ENCODE results near the gene SLC25A36.
A peak's percentile ranks its signal among the peaks of the same experiment; 100 is the strongest.
"Not testable (repeated sequence)": the region's sequence is repeated elsewhere in the genome, so short reads cannot be mapped to it uniquely, and the experiment has no call there.

The SLC25A36 gene

GRCh38 chr3:140943781-140944552 lies 2.3 kb downstream of the SLC25A36 start:
- WGBS (ENCODE audit: insufficient coverage), result no CpG with 5 or more reads among the region's 5 CpGs
- Histone ChIP-seq H3K36me3 (ENCODE audit: control insufficient read depth in 4 of 4, insufficient read depth in 4 of 4, low read length in 3 of 4) (no peaks in the 10 kb centered on the region), H3K4me3 (ENCODE audit: control insufficient read depth in 1 of 7, extremely low read depth in 1 of 7, insufficient read depth in 4 of 7, low read depth in 2 of 7, low read length in 6 of 7) (peak overlapping the region in 4 of 7 experiments; percentile 68 to 97 (median 97)), H3K27me3 (replicated peaks in 2 of 5; ENCODE audit: control insufficient read depth in 4 of 5, insufficient read depth in 5 of 5, low read length in 4 of 5) (no peaks in the 10 kb centered on the region), H3K9me3 (ENCODE audit: control extremely low read depth in 1 of 5, control insufficient read depth in 4 of 5, insufficient read depth in 2 of 5, low read depth in 1 of 5, low read length in 4 of 5) (no peaks in the 10 kb centered on the region), H3K4me1 (ENCODE audit: control extremely low read depth in 1 of 4, control insufficient read depth in 4 of 4, insufficient read depth in 4 of 4, low read length in 3 of 4) (peaks cover 11 to 31% (median 14%) of the 10 kb centered on the region in 4 experiments), H3K27ac (ENCODE audit: insufficient read depth in 1 of 2, low read depth in 1 of 2, low read length in 2 of 2, poor library complexity in 1 of 2, severe bottlenecking in 2 of 2) (peak overlapping the region; percentile 94 to 97)
- no peak for DNase-seq
- ChIA-PET POLR2A (no interaction called here), CTCF (interaction anchor here (1.0 to 1.6 kb wide), 4 partner anchors 10 to 30 kb away, joined by 3 to 7 read pairs (median 6); no protein-coding TSS in a partner anchor)

GRCh38 chr3:140948460-140949249 lies 7.0 kb downstream of the SLC25A36 start:
- no peaks in the 10 kb centered on the region for H3K9me3 ChIP-seq (ENCODE audit: control extremely low read depth in 1 of 5, control insufficient read depth in 4 of 5, insufficient read depth in 2 of 5, low read depth in 1 of 5, low read length in 4 of 5)
- WGBS (ENCODE audit: insufficient coverage), result 83% methylated on average over 1 of the region's 5 CpGs
- ChIA-PET CTCF (no interaction called here), POLR2A (no interaction called here)
- H3K4me1 ChIP-seq (ENCODE audit: control extremely low read depth in 1 of 4, control insufficient read depth in 4 of 4, insufficient read depth in 4 of 4, low read length in 3 of 4), result peaks cover 5 to 30% (median 15%) of the 10 kb centered on the region in 4 experiments
- no peak for DNase-seq
- H3K27ac ChIP-seq (ENCODE audit: insufficient read depth in 1 of 2, low read depth in 1 of 2, low read length in 2 of 2, poor library complexity in 1 of 2, severe bottlenecking in 2 of 2), result no peak overlapping the region
- no peaks in the 10 kb centered on the region for H3K27me3 ChIP-seq (replicated peaks in 2 of 5; ENCODE audit: control insufficient read depth in 4 of 5, insufficient read depth in 5 of 5, low read length in 4 of 5)
- no peak overlapping the region for H3K4me3 ChIP-seq (ENCODE audit: control insufficient read depth in 1 of 7, extremely low read depth in 1 of 7, insufficient read depth in 4 of 7, low read depth in 2 of 7, low read length in 6 of 7)
- H3K36me3 ChIP-seq (ENCODE audit: control insufficient read depth in 4 of 4, insufficient read depth in 4 of 4, low read length in 3 of 4), result peaks cover 0 to 2% (median 0%) of the 10 kb centered on the region in 4 experiments

GRCh38 chr3:140950144-140950543 lies 8.5 kb downstream of the SLC25A36 start:
- H3K4me3 ChIP-seq (ENCODE audit: control insufficient read depth in 1 of 7, extremely low read depth in 1 of 7, insufficient read depth in 4 of 7, low read depth in 2 of 7, low read length in 6 of 7), result no peak overlapping the region
- DNase-seq, result no peak
- WGBS (ENCODE audit: insufficient coverage), result no CpG with 5 or more reads among the region's 1 CpG
- H3K27me3 ChIP-seq (replicated peaks in 2 of 5; ENCODE audit: control insufficient read depth in 4 of 5, insufficient read depth in 5 of 5, low read length in 4 of 5), result no peaks in the 10 kb centered on the region
- H3K4me1 ChIP-seq (ENCODE audit: control extremely low read depth in 1 of 4, control insufficient read depth in 4 of 4, insufficient read depth in 4 of 4, low read length in 3 of 4), result peaks cover 0 to 15% (median 7%) of the 10 kb centered on the region in 4 experiments
- CTCF ChIA-PET, result interaction anchor here (0.6 kb wide), 1 partner anchor 17 kb away, joined by 3 read pairs; no protein-coding TSS in a partner anchor
- POLR2A ChIA-PET, result no interaction called here
- no peak overlapping the region for H3K27ac ChIP-seq (ENCODE audit: insufficient read depth in 1 of 2, low read depth in 1 of 2, low read length in 2 of 2, poor library complexity in 1 of 2, severe bottlenecking in 2 of 2)
- peaks cover 0 to 2% (median 0%) of the 10 kb centered on the region in 4 experiments for H3K36me3 ChIP-seq (ENCODE audit: control insufficient read depth in 4 of 4, insufficient read depth in 4 of 4, low read length in 3 of 4)
- H3K9me3 ChIP-seq (ENCODE audit: control extremely low read depth in 1 of 5, control insufficient read depth in 4 of 5, insufficient read depth in 2 of 5, low read depth in 1 of 5, low read length in 4 of 5), result no peaks in the 10 kb centered on the region

- Histone ChIP-seq H3K36me3 (ENCODE audit: control insufficient read depth in 4 of 4, insufficient read depth in 4 of 4, low read length in 3 of 4) (peaks cover 0 to 2% (median 0%) of the 10 kb centered on the region in 4 experiments), H3K9me3 (ENCODE audit: control extremely low read depth in 1 of 5, control insufficient read depth in 4 of 5, insufficient read depth in 2 of 5, low read depth in 1 of 5, low read length in 4 of 5) (no peaks in the 10 kb centered on the region), H3K4me1 (ENCODE audit: control extremely low read depth in 1 of 4, control insufficient read depth in 4 of 4, insufficient read depth in 4 of 4, low read length in 3 of 4) (peaks cover 0 to 12% (median 7%) of the 10 kb centered on the region in 4 experiments), H3K4me3 (ENCODE audit: control insufficient read depth in 1 of 7, extremely low read depth in 1 of 7, insufficient read depth in 4 of 7, low read depth in 2 of 7, low read length in 6 of 7) (no peak overlapping the region), H3K27me3 (replicated peaks in 2 of 5; ENCODE audit: control insufficient read depth in 4 of 5, insufficient read depth in 5 of 5, low read length in 4 of 5) (no peaks in the 10 kb centered on the region), H3K27ac (ENCODE audit: insufficient read depth in 1 of 2, low read depth in 1 of 2, low read length in 2 of 2, poor library complexity in 1 of 2, severe bottlenecking in 2 of 2) (no peak overlapping the region)
- CTCF ChIA-PET, result no interaction called here
- DNase-seq, result no peak
- POLR2A ChIA-PET, result no interaction called here
- 100% methylated on average over 1 of the region's 2 CpGs for WGBS (ENCODE audit: insufficient coverage)
Observed at GRCh38 chr3:140950863-140951262, 9.2 kb downstream of the SLC25A36 start.

GRCh38 chr3:140951750-140952149 lies 10.1 kb downstream of the SLC25A36 start:
- peaks cover 0 to 12% (median 7%) of the 10 kb centered on the region in 4 experiments for H3K4me1 ChIP-seq (ENCODE audit: control extremely low read depth in 1 of 4, control insufficient read depth in 4 of 4, insufficient read depth in 4 of 4, low read length in 3 of 4)
- H3K27me3 ChIP-seq (replicated peaks in 2 of 5; ENCODE audit: control insufficient read depth in 4 of 5, insufficient read depth in 5 of 5, low read length in 4 of 5); H3K27ac ChIP-seq (ENCODE audit: insufficient read depth in 1 of 2, low read depth in 1 of 2, low read length in 2 of 2, poor library complexity in 1 of 2, severe bottlenecking in 2 of 2); CTCF ChIA-PET; POLR2A ChIA-PET; H3K9me3 ChIP-seq (ENCODE audit: control extremely low read depth in 1 of 5, control insufficient read depth in 4 of 5, insufficient read depth in 2 of 5, low read depth in 1 of 5, low read length in 4 of 5); H3K36me3 ChIP-seq (ENCODE audit: control insufficient read depth in 4 of 4, insufficient read depth in 4 of 4, low read length in 3 of 4); DNase-seq; H3K4me3 ChIP-seq (ENCODE audit: control insufficient read depth in 1 of 7, extremely low read depth in 1 of 7, insufficient read depth in 4 of 7, low read depth in 2 of 7, low read length in 6 of 7): not testable (repeated sequence)
- 89% methylated on average over 3 of the region's 5 CpGs for WGBS (ENCODE audit: insufficient coverage)

- no peaks in the 10 kb centered on the region for H3K9me3 ChIP-seq (ENCODE audit: control extremely low read depth in 1 of 5, control insufficient read depth in 4 of 5, insufficient read depth in 2 of 5, low read depth in 1 of 5, low read length in 4 of 5)
- no peak overlapping the region for H3K27ac ChIP-seq (ENCODE audit: insufficient read depth in 1 of 2, low read depth in 1 of 2, low read length in 2 of 2, poor library complexity in 1 of 2, severe bottlenecking in 2 of 2)
- peak; percentile 42 to 86 (median 73) for DNase-seq
- 100% methylated on average over 1 of the region's 5 CpGs for WGBS (ENCODE audit: insufficient coverage)
- ChIA-PET CTCF (interaction anchor here (1.0 to 1.5 kb wide), 4 partner anchors 8 to 31 kb away, joined by 4 to 6 read pairs (median 5); no protein-coding TSS in a partner anchor), POLR2A (no interaction called here)
- no peaks in the 10 kb centered on the region for H3K27me3 ChIP-seq (replicated peaks in 2 of 5; ENCODE audit: control insufficient read depth in 4 of 5, insufficient read depth in 5 of 5, low read length in 4 of 5)
- H3K4me3 ChIP-seq (ENCODE audit: control insufficient read depth in 1 of 7, extremely low read depth in 1 of 7, insufficient read depth in 4 of 7, low read depth in 2 of 7, low read length in 6 of 7), result no peak overlapping the region
- peaks cover 0 to 12% (median 7%) of the 10 kb centered on the region in 4 experiments for H3K4me1 ChIP-seq (ENCODE audit: control extremely low read depth in 1 of 4, control insufficient read depth in 4 of 4, insufficient read depth in 4 of 4, low read length in 3 of 4)
- peaks cover 0 to 6% (median 4%) of the 10 kb centered on the region in 4 experiments for H3K36me3 ChIP-seq (ENCODE audit: control insufficient read depth in 4 of 4, insufficient read depth in 4 of 4, low read length in 3 of 4)
Observed at GRCh38 chr3:140953028-140953960, 11.7 kb downstream of the SLC25A36 start.
